ENCODE data around the gene B3GALT4.

The B3GALT4 gene

GRCh38 chr6:33318426-33319073, 41.6 kb downstream of the B3GALT4 start:
- in situ Hi-C loops (cut with MboI; ENCODE audit: low pct_unique_long_range_greater_than_20kb, low sequenced_read_pairs, unreplicated experiment) = no loop called here
- no peak for DNase-seq (ENCODE audit: low spot score)
- TF ChIP-seq CTCF (IDR thresholded peaks at IDR 0.05; ENCODE audit: extremely low read depth, insufficient read depth, missing control alignments) = no peak

- TF ChIP-seq CTCF (IDR thresholded peaks at IDR 0.05; ENCODE audit: extremely low read depth, insufficient read depth, missing control alignments) = no peak
- in situ Hi-C loops (cut with MboI; ENCODE audit: low pct_unique_long_range_greater_than_20kb, low sequenced_read_pairs, unreplicated experiment) = no loop called here
- no peak for DNase-seq (ENCODE audit: low spot score)
Observed at GRCh38 chr6:33319939-33320314, 43.0 kb downstream of the B3GALT4 start.

- no peak for DNase-seq (ENCODE audit: low spot score)
- in situ Hi-C loops (cut with MboI; ENCODE audit: low pct_unique_long_range_greater_than_20kb, low sequenced_read_pairs, unreplicated experiment) = no loop called here
- no peak for TF ChIP-seq CTCF (IDR thresholded peaks at IDR 0.05; ENCODE audit: extremely low read depth, insufficient read depth, missing control alignments)
Observed at GRCh38 chr6:33320315-33321181, 43.6 kb downstream of the B3GALT4 start.

- TF ChIP-seq CTCF (IDR thresholded peaks at IDR 0.05; ENCODE audit: extremely low read depth, insufficient read depth, missing control alignments) = no peak
- no peak for DNase-seq (ENCODE audit: low spot score)
- in situ Hi-C loops (cut with MboI; ENCODE audit: low pct_unique_long_range_greater_than_20kb, low sequenced_read_pairs, unreplicated experiment) = no loop called here
Observed at GRCh38 chr6:33321227-33321626, 44.3 kb downstream of the B3GALT4 start.

GRCh38 chr6:33323623-33323948, 46.7 kb downstream of the B3GALT4 start:
- no peak for TF ChIP-seq CTCF (IDR thresholded peaks at IDR 0.05; ENCODE audit: extremely low read depth, insufficient read depth, missing control alignments)
- no peak for DNase-seq (ENCODE audit: low spot score)
- in situ Hi-C loops (cut with MboI; ENCODE audit: low pct_unique_long_range_greater_than_20kb, low sequenced_read_pairs, unreplicated experiment) = no loop called here

GRCh38 chr6:33324125-33324524, 47.2 kb downstream of the B3GALT4 start:
- in situ Hi-C loops (cut with MboI; ENCODE audit: low pct_unique_long_range_greater_than_20kb, low sequenced_read_pairs, unreplicated experiment) = no loop called here
- no peak for TF ChIP-seq CTCF (IDR thresholded peaks at IDR 0.05; ENCODE audit: extremely low read depth, insufficient read depth, missing control alignments)
- peak; percentile 40 for DNase-seq (ENCODE audit: low spot score)

All from GM13977 (cell line).